Measurements from ENCODE around the gene RETREG3. TPM values are rescaled to one million over a fixed set of nuclear protein-coding genes. Genes with fewer than 3 reads are reported as not detected.

RETREG3 gene
- total and polyA plus RNA-seq, 2 of the 13 experiments (the other 11 are each of a cell fraction or from before 2014, with no cell fraction given): 47.0 to 55.8 TPM

DNA sequence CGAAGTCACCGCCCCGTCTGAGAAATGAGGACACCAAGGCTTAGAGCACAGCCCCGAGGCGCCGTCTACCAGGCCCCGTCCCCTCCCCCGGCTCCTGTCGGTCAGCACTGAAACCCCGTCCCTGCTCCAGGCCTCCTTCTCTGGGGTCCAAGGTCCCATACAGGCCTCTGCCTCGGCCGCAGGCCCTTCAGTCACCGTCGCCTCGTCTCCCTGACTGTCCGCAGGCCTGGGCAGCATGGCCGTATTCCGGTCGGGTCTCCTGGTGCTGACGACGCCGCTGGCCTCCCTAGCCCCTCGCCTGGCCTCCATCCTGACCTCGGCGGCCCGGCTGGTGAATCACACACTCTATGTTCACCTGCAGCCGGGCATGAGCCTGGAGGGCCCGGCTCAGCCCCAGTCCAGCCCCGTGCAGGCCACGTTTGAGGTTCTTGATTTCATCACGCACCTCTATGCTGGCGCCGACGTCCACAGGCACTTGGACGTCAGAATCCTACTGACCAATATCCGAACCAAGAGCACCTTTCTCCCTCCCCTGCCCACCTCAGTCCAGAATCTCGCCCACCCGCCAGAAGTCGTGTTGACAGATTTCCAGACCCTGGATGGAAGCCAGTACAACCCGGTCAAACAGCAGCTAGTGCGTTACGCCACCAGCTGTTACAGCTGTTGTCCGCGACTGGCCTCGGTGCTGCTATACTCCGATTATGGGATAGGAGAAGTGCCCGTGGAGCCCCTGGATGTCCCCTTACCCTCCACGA, 46.6 kb downstream of the RETREG3 start (continued):
- TF ChIP-seq, protein P1, sequence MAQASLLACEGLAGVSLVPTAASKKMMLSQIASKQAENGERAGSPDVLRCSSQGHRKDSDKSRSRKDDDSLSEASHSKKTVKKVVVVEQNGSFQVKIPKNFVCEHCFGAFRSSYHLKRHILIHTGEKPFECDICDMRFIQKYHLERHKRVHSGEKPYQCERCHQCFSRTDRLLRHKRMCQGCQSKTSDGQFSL (CRISPR knock-in tag; IDR thresholded peaks at IDR 0.05): no peak
- TF ChIP-seq ZNF18 (CRISPR knock-in tag; IDR thresholded peaks at IDR 0.05; ENCODE audit: insufficient replicate concordance) (no peak), NR3C1 (CRISPR knock-in tag; IDR thresholded peaks at IDR 0.05) (no peak), RCOR2 (CRISPR knock-in tag; IDR thresholded peaks at IDR 0.05) (no peak), YY1 (IDR thresholded peaks at IDR 0.05; ENCODE audit: insufficient read depth, insufficient replicate concordance, low read depth, low read length) (peak; percentile 42), IKZF4 (CRISPR knock-in tag; IDR thresholded peaks at IDR 0.05; ENCODE audit: borderline replicate concordance, low read depth, not compliant biosample characterization) (no peak), JUND (CRISPR knock-in tag; IDR thresholded peaks at IDR 0.05) (no peak), RFX5 (IDR thresholded peaks at IDR 0.05; ENCODE audit: low read depth, low read length) (no peak), MEIS1 (CRISPR knock-in tag; IDR thresholded peaks at IDR 0.05; ENCODE audit: borderline replicate concordance) (peak; percentile 68), DR1 (CRISPR knock-in tag; IDR thresholded peaks at IDR 0.05) (no peak), RXRA (CRISPR knock-in tag; IDR thresholded peaks at IDR 0.05) (no peak; the same call in 1 of the 2 replicates), ZNF446 (CRISPR knock-in tag; IDR thresholded peaks at IDR 0.05) (no peak; the same call in 1 of the 2 replicates), THAP7 (CRISPR knock-in tag; IDR thresholded peaks at IDR 0.05) (no peak), ZXDC (CRISPR knock-in tag; IDR thresholded peaks at IDR 0.05) (peak; percentile 70; the same call in 1 of the 2 replicates), KLF16 (CRISPR knock-in tag; IDR thresholded peaks at IDR 0.05) (no peak), ZNF510 (CRISPR knock-in tag; IDR thresholded peaks at IDR 0.05; ENCODE audit: low read depth) (0 out of 2 replicates have a peak, but pooled peaks have one; percentile 32), TBP (CRISPR knock-in tag; IDR thresholded peaks at IDR 0.05) (no peak; the same call in 1 of the 2 replicates), ZNF33A (CRISPR knock-in tag; IDR thresholded peaks at IDR 0.05; ENCODE audit: borderline replicate concordance) (no peak; the same call in 1 of the 2 replicates), ZNF30 (CRISPR knock-in tag; IDR thresholded peaks at IDR 0.05) (0 out of 2 replicates have a peak, but pooled peaks have one; percentile 56)
- TF ChIP-seq, protein P2, sequence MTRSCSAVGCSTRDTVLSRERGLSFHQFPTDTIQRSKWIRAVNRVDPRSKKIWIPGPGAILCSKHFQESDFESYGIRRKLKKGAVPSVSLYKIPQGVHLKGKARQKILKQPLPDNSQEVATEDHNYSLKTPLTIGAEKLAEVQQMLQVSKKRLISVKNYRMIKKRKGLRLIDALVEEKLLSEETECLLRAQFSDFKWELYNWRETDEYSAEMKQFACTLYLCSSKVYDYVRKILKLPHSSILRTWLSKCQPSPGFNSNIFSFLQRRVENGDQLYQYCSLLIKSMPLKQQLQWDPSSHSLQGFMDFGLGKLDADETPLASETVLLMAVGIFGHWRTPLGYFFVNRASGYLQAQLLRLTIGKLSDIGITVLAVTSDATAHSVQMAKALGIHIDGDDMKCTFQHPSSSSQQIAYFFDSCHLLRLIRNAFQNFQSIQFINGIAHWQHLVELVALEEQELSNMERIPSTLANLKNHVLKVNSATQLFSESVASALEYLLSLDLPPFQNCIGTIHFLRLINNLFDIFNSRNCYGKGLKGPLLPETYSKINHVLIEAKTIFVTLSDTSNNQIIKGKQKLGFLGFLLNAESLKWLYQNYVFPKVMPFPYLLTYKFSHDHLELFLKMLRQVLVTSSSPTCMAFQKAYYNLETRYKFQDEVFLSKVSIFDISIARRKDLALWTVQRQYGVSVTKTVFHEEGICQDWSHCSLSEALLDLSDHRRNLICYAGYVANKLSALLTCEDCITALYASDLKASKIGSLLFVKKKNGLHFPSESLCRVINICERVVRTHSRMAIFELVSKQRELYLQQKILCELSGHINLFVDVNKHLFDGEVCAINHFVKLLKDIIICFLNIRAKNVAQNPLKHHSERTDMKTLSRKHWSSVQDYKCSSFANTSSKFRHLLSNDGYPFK (CRISPR knock-in tag; IDR thresholded peaks at IDR 0.05; ENCODE audit: borderline replicate concordance): 0 out of 2 replicates have a peak, but pooled peaks have one; percentile 22

All from HepG2 (cell line).